ENCODE results near the gene SPINK4.

GRCh38 chr9:33242609-33243134, 2.7 kb downstream of the SPINK4 start:
- TF ChIP-seq CTCF (IDR thresholded peaks at IDR 0.05; ENCODE audit: low read length) (no peak), EZH2 (IDR thresholded peaks at IDR 0.05; ENCODE audit: borderline replicate concordance, low read length) (no peak)

Data from OCI-LY1 (cell line).